Uterus (tissue), 2 donors: Measurements from ENCODE around the gene PMAIP1.

Experiments
- CTCF ChIP-seq, 4 experiments: fragments of 200-600 bp in 2 of 4; fragments of 450-650 bp in 2 of 4; sonication (generic) in 2 of 4; IDR thresholded peaks; one replicate each; pipeline ENCODE4 v1.5.1; 2016 to 2019; ENCODE audit warnings: antibody characterized with exemption in 4 of 4, mild to moderate bottlenecking in 2 of 4, moderate library complexity in 1 of 4
- POLR2A ChIP-seq, 2 donors: fragments of 450-650 bp; IDR thresholded peaks; one replicate each; pipeline ENCODE4 v1.6.1; 2016; ENCODE audit warnings: antibody characterized with exemption in 2 of 2, mild to moderate bottlenecking in 1 of 2, moderate library complexity in 1 of 2

- no peak for TF ChIP-seq CTCF (IDR thresholded peaks at IDR 0.05)
- no peak for TF ChIP-seq POLR2A (IDR thresholded peaks at IDR 0.05)
Measured at GRCh38 chr18:59852548-59852947, 47.2 kb upstream of the PMAIP1 start.
